Measurements from ENCODE around the gene PKD2. TPM values are rescaled to one million over a fixed set of nuclear protein-coding genes. Genes with fewer than 3 reads are reported as not detected.

The PKD2 gene
- total and polyA plus RNA-seq, 2 of the 13 experiments (the other 11 are each of a cell fraction or from before 2014, with no cell fraction given) = 5.6 to 9.1 TPM

GRCh38 chr4:88018466-88018865 is 11.0 kb downstream of the PKD2 start:
- H3K4me3 ChIP-seq (replicated peaks in 1 of 3; ENCODE audit: insufficient read depth in 1 of 3, low read depth in 2 of 3, low read length in 3 of 3) = no peak overlapping the region
- 0 out of 5 replicates have a peak, but pooled peaks cover 0 to 11% of the 10 kb centered on the region in 2 experiments for H3K36me3 ChIP-seq (replicated peaks in 1 of 2; ENCODE audit: control insufficient read depth in 1 of 2, insufficient read depth in 2 of 2, low read length in 2 of 2)
- H4K20me1 ChIP-seq (ENCODE audit: insufficient read depth, low read length) = no peaks in the 10 kb centered on the region
- ChIA-PET CTCF (ENCODE audit: low intra/inter-chr PET ratio, low total read pairs) (no interaction called here), POLR2A (no interaction called here)
- BruUV-seq (replicated peaks) = no TSS peak
- H3K27ac ChIP-seq (ENCODE audit: extremely low read length, insufficient read depth, low read length) = no peak overlapping the region
- no peaks in the 10 kb centered on the region for H3K9me3 ChIP-seq (ENCODE audit: low read length)
- no peak overlapping the region for H3K9ac ChIP-seq (ENCODE audit: insufficient read depth, low read depth, low read length)
- ATAC-seq (no peak), FAIRE-seq (no peak), DNase-seq (ENCODE audit: low spot score) (no peak)
- peaks cover 7% of the 10 kb centered on the region; the same call in 1 of the 2 replicates for H3K4me1 ChIP-seq (ENCODE audit: insufficient read depth, low read length)
- no peak overlapping the region for H3K4me2 ChIP-seq (ENCODE audit: low read depth, low read length)
- WGBS (ENCODE audit: low lambda C conversion rate) = 97% methylated on average over 5 of the region's 5 CpGs
- in situ Hi-C loops (cut with HindIII; ENCODE audit: extremely low pct_ligation_motif_present, low pct_unique_long_range_greater_than_20kb) = no loop called here
- no peak overlapping the region for H2AFZ ChIP-seq (ENCODE audit: low read length)
- TF ChIP-seq TBX2 (CRISPR knock-in tag; IDR thresholded peaks at IDR 0.05; ENCODE audit: borderline replicate concordance) (no peak), ZNF556 (CRISPR knock-in tag; IDR thresholded peaks at IDR 0.05; ENCODE audit: borderline replicate concordance) (no peak), KLF13 (CRISPR knock-in tag; IDR thresholded peaks at IDR 0.05) (no peak), ZNF569 (CRISPR knock-in tag; IDR thresholded peaks at IDR 0.05; ENCODE audit: borderline replicate concordance) (no peak), KLF15 (CRISPR knock-in tag; IDR thresholded peaks at IDR 0.05; ENCODE audit: borderline replicate concordance) (no peak), ZNF207 (IDR thresholded peaks at IDR 0.05; ENCODE audit: borderline replicate concordance) (no peak), NRL (CRISPR knock-in tag; IDR thresholded peaks at IDR 0.05; ENCODE audit: borderline replicate concordance) (no peak), ZNF343 (CRISPR knock-in tag; IDR thresholded peaks at IDR 0.05) (no peak), ATF7-NPFF (CRISPR knock-in tag; IDR thresholded peaks at IDR 0.05; ENCODE audit: low read depth) (no peak), NONO (IDR thresholded peaks at IDR 0.05) (no peak), NONO (CRISPR knock-in tag; conservative IDR thresholded peaks at IDR 0.05) (no peak), TMF1 (CRISPR knock-in tag; IDR thresholded peaks at IDR 0.05; ENCODE audit: low read depth) (no peak)
- TF ChIP-seq, protein P1, sequence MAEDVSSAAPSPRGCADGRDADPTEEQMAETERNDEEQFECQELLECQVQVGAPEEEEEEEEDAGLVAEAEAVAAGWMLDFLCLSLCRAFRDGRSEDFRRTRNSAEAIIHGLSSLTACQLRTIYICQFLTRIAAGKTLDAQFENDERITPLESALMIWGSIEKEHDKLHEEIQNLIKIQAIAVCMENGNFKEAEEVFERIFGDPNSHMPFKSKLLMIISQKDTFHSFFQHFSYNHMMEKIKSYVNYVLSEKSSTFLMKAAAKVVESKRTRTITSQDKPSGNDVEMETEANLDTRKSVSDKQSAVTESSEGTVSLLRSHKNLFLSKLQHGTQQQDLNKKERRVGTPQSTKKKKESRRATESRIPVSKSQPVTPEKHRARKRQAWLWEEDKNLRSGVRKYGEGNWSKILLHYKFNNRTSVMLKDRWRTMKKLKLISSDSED (CRISPR knock-in tag; IDR thresholded peaks at IDR 0.05) = no peak
- TF ChIP-seq, protein P2, sequence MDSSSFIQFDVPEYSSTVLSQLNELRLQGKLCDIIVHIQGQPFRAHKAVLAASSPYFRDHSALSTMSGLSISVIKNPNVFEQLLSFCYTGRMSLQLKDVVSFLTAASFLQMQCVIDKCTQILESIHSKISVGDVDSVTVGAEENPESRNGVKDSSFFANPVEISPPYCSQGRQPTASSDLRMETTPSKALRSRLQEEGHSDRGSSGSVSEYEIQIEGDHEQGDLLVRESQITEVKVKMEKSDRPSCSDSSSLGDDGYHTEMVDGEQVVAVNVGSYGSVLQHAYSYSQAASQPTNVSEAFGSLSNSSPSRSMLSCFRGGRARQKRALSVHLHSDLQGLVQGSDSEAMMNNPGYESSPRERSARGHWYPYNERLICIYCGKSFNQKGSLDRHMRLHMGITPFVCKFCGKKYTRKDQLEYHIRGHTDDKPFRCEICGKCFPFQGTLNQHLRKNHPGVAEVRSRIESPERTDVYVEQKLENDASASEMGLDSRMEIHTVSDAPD (CRISPR knock-in tag; IDR thresholded peaks at IDR 0.05) = no peak
- H3K27me3 ChIP-seq (ENCODE audit: control insufficient read depth in 1 of 2, insufficient read depth in 2 of 2, low read length in 2 of 2) = no peaks in the 10 kb centered on the region
- intact Hi-C loops (cut with micrococcal nuclease; ENCODE audit: unreplicated experiment) = no loop called here
- H3K79me2 ChIP-seq (ENCODE audit: insufficient read depth, low read length) = peaks cover 3% of the 10 kb centered on the region

All from HepG2 (cell line).